GM19468 (cell line): Measurements from ENCODE around the gene KDR.

ENCODE experiments used
- ATAC-seq: cut with Tn5 transposase; IDR thresholded peaks from one replicate; pipeline ENCODE4 v1.9.1; 2021; ENCODE audit warnings: mild to moderate bottlenecking, moderate library complexity, moderate number of reproducible peaks; ENCODE audit not compliant: unreplicated experiment; ENCODE audit errors: extremely low read depth

The KDR gene

DNA sequence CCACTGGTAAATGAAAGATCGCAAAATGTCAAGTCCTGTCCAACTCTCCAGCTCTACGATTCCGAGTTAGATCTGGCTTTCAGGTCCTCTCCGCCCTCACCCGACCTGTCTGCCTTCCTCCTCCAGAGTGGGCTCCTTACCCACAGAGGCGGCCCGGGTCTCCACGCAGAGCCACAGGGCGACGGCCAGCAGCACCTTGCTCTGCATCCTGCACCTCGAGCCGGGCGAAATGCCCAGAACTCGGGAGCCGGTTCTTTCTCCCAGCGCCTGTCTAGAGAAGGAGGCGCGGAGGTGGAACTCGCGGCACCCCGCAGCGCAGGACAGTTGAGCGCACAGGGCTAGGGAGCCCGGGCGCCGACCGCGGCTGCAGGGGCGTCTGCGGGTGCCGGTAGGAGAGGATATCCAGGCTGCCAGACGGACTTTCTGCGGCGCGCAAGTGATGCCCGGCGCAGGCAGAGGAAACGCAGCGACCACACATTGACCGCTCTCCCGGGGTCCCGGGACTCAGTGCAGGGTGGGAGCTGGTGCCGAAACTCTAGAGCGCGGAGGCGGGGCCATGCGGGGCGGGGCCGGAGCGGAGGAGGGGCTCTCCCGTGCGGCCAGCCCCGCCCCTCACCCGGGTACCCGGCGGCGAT is at the start of gene KDR:
Gene KDR (minus strand): TSS at position 509 of the 635 bp plus-strand sequence. CDS start 302 bp downstream, at position 207.
- ATAC-seq, result no peak

DNA sequence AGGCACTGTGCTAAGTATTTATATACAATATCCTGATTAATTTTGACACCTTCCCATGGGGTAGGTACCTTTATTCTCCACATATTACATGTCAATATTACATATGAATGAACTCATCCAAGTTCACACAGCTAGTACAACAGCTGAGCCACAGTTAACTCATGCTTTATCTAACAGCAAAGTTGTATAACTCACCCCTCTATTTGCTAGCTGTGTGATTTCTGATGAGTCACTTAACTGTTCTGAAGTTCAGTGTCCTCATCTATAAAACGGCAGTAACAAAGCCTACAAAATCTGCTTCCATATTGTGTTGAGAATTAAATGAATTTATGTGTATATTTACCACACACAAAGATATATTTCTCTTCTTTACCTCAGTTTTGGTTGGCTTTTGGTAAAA is 48.2 kb upstream of the KDR start:
- no peak for ATAC-seq

DNA sequence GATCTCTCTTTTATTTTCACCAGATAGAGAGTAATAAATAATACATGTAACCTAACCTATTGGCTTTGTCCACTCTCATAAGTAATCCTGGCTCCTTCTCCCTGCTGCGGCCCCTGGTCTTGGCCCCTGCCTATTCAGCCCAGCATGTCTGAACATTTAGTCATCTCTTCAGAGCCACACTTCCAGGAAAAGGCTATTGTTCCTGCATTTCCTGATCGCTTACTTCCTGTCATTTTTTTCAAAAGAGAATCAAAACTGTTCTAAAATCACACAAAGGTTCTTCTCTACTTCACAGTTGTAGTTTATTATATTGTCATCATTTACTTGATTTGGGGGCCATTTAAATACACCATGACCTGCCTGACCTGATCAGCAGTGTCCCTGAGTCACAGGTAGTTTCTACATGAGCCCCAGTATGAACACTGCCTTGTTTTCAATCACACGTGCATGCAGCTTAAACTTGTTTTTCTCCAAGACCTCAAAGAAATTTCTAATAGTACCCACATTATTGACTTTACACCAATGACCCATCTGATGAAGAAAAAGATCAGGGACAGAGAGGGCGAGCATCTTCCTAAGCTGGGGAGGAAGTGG is 47.4 kb upstream of the KDR start:
- ATAC-seq, result no peak

DNA sequence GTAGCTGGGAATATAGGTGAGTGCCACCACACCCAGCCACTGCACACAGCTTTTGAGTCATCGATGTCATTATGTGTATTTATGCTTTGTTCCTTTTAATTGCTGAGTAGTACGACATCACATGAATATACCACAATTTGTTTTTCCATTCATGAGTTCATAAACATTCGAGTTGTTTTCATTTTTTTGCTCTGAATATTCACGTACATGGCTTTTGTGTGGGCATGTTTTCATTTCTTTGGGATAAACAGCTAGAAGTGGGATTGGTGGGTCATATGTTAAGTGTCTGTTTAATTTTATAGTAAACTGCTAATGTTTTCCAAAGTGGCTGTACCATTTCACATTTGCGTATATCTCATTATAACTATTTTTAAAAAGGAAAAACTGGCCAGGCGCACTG is 45.1 kb upstream of the KDR start:
- ATAC-seq, result no peak

DNA sequence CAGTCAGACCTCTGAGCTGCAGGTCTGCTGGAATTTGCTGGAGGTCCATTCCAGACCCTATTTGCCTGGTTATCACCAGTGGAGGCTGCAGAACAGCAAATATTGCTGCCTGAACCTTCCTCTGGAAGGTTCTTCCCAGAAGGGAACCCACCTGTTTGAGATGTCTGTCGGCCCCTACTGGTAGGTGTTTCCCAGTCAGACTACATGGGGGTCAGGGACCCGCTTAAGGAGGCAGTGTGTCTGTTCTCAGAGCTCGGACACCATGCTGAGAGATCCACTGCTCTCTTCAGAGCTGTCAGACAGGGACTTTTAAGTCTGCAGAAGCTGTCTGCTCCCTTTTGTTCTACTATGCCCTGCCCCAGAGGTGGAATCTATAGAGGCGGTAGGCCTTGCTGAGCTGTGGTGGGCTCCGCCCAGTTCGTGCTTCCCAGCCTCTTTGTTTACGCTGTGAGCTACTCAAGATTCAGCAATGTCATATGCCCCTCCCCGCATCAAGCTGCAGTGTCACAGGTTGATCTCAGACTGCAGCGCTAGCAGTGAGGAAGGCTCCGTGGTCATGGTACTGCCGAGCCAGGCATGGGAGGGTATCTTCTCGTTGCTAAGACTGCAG is 44.1 kb upstream of the KDR start:
- ATAC-seq, result no peak

DNA sequence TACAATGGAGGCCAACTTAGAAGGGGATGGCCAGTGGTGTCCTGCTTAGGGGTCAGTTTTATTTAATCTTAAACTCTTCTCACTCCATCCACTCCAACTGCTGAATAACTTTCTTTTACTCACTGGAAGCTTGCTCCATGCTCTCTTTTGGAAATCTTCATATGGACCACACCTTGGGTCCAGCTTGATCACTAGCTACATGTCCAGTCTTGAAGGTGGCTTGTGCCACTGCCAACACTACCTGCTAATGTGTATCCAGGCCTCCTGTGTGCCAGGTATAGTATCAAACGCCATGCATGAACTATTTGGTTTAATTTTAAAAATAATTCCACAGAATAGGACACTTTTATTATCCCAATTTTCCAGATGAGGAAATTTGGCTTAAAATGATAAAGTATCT is 37.0 kb upstream of the KDR start:
- ATAC-seq, result no peak

DNA sequence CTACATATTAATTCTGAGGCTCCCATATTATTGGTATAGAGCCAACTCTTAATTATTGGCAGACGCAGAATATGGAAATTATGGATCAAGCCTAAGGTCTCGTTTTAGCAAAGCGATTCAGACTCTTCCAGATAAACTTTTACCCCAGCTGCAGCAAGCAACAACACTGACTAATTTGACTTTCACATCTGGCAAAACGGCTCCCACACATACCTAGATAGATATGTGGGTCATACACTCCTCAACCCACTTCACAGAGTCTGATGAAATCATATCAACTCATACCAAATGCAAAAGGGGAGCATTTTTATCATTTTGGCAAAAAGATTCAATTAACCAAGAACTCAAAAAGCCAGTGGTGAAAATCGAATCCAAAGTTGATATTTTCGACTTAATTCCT is 36.3 kb upstream of the KDR start:
- ATAC-seq, result no peak

DNA sequence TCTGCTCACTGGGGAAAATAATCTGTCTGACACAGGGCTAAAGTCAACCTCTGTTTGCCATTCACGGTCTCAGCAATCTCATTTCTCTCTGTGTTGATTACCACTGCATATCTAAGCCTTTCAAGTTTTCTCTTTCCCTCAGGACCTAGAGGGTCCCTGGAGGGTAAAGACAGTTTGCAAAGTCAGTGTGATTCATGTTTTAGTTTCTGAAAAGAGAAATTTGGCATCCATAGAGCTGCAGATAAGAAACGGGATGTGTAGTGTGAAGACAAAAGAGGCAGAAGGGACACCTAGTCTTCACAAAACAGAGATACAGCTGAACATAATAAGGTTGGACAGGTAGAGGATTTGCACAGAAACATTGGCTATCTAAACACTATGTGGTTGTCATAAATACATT is 34.5 kb upstream of the KDR start:
- ATAC-seq, result no peak

DNA sequence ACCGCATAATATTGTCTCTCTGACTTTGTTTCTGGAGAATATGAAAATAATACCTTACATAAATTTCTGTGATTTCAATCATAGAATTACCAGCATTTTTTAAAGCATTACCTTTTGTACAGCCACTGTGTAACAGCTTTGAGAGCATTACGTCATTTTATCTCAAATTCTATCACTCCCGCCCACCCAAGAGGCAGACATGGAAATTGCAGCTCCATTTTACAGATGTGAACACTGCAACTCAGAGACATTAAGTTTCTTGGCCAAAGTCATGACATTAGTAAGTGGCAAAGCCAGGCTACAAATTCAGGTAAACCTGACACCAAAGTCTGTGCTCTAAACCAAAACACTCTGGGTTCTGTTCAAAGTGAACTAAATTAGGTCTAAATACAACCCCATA is 33.6 kb upstream of the KDR start:
- ATAC-seq, result no peak

DNA sequence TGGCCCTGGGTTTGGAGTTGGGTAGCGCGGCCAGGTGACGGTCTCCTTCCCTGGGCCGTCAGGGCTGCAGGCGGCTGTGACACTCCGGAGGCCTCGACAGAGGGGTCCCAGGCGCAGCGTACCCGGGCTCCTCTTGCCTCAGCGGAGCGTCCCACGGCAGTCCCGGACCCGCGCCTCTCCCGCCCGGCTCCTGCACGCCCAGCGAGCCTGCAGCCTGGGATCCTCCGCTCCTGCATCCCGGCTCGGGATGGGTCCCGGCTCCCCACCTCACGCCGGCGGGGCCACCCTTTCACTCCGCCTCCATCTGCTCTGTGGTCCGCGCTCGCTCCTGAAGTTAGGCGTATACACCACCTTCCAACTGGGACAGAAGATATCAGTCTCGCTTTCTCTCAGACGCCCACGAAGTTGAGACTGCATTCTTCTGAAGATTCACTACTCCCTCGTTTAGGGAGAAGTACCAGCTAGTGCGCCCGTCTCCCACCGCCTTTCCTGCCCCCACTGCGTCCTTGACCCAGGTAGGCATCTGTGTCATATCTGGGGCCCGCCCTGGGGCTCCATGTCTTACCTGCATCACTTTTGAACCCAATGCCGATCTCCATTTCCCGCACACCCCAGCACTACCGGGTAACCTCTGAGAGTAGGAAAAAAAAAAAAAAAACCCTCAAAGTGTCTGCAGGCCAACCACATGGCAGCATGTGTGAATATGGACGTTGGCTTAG is 32.3 kb upstream of the KDR start:
- no peak for ATAC-seq

DNA sequence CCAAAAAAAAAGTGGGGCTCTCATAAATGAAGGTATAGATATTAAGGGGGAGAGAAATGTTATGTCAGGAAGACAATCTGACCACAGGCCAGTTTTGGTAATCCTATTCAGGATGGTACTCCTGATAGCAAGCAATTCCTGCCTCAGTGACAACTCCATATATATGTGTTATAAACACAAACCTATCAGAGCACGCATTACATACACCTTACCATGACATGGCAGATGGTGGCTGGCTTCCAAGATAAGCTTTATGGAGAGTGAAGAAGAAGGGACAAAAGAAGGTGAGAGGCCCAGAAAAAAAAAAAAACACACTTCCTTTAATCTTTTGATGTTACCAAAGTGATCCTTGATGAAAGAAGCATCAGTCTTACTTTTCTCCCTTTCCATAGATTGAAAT is 29.5 kb upstream of the KDR start:
- ATAC-seq, result no peak

DNA sequence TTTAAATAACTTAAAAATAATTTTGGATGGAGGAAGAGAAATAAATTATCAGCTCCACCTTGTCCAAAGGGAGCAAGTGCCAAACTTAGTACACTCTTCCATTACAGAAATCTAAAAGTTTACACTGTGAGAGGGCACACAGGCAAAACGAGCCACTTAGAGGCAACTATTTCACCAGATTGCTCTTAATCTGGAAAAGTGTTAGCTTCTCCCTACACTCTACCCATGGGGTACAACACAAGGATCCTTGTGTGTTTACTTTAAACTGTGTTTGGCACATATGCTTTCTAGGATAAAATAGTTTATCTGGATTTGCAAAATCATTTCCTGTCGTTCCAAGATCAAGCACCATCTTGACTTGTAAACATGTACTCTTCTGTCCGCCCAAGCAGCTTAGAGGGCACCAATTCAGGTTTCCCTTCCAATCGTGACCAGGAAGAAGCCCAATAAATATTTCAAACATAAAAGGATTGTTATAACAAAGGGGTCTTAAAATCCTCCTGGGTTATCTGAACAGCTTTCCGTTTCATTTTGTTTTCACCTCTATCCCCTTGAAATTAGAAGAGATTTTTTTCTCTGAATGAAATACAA is 29.0 kb upstream of the KDR start:
- no peak for ATAC-seq

DNA sequence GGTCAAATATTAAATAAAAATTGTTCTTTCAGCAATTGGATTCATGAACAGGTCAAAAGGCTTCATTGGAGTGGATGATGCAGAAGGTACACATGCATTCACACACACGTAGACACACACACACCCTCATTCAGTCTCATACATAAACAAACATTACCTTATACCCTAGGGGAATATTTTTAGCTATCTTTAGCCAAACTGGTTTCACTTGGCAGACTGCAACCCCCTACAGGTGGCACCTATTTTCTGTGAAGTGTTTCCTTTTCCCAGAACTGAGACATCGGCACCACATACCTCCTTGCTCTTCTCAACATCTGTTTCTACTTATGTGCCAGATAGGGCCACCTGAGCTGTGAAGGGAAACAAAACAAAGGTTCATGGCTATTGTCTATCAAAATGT is 18.5 kb upstream of the KDR start:
- ATAC-seq, result no peak

DNA sequence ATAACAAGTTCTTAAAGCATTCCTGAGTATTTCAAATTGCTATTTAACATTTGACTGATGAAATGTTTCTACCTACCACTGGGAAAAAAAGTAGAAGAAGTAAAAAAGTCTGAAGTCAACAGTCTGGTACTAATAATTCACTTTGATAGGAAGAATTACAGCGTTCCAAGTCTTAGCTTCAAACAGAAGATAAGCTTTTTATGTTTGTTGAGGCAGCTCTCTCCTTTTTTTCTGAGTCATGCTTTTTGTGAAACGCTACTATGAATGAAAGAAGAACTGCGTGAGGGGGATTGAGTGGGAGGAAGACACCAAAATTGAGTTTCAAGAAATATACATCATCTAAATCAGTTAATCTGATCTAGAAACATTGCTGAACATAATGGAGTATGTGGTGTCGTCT is 13.0 kb upstream of the KDR start:
- no peak for ATAC-seq

DNA sequence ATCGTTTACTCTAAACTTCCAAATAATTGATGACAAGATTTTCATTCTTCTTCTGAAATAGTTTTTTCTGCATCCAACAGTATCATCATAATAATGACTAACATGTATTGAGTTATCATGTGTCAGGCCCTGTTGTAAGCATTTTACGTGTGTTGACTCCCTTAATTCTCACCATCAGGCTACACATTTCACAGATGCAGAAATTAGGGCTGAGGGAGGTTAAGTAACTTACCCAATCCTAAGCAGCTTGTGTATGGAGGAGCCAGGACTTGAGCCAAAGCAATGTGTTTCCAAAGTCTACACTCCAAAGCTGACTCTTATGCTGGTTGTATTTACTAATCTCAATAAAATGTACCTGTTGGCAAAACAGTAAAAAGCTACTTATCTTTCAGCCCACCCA is 11.2 kb upstream of the KDR start:
- no peak for ATAC-seq

DNA sequence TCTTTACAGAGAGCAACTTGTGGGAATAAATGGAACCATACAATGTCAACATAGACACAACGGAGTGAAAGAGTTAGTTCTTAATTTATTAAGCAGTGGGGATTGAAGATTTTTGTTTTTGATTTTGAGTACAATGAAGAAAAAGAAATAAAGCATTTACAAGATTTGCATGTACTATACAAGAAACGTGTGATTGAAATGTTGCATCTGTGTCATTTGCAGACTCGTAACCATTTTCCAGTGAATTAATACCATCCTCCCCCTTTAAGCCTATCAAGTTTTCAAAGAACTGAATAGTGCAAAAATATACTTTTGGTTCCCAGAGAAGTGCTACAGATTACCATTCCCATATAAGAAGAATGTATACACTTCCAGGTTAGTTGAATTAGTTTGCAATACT is 8.6 kb upstream of the KDR start:
- no peak for ATAC-seq

DNA sequence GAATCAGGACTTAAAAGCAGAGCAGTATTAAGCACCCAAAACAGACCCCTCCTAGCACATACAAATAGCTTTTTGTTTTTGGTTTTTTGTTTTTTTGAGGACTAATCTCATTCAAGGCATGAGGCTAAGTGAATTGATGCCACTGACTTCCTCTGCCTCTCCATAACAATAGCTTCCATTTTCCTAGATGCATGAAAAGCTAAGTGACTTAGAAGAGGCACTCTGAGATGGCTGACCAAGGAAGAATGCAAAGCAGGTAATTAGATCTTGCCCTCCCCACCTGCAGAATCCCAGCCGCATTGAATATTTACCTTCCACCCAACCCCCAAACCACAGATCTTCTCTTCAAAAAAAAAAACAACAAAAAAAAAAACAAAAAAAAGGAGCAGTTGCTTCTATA is 7.4 kb upstream of the KDR start:
- no peak for ATAC-seq

DNA sequence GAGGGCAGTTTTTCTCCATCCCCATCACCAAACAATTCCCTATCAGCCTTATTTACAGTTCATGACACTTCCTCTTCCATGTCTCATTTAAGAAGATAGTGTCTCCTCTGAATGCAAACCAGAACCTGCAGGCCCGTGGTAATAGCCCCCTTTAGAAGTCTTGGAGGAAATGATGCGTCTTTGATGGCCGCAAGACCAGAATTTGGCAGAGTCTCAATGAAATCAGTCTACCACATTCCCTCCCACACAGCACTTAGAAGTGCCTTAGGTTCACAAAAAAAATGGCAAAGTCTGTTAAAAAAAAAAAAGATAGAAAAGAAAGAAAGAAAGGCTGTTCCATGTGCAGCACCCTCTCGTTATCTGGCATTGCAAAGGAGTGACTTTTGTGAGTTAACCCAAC is 2.1 kb upstream of the KDR start:
- ATAC-seq, result no peak

DNA sequence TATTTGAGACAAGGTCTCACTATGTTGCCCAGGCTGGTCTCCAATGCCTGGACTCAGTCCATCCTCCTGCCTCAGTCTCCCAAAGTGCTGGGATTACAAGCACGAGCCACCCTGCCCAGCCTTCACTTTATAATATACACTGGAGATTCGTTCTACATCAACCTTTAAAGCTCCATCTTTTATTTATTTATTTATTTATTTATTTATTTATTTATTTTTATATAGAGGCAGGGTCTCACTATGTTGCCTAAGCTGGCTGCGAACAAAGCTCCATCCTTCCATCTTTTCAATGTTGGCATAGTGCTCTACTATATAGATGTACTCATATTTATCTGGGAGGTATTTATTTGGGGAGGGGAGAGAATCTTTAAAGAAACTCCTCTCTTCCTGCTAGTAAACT is 1.7 kb upstream of the KDR start:
- ATAC-seq, result no peak

DNA sequence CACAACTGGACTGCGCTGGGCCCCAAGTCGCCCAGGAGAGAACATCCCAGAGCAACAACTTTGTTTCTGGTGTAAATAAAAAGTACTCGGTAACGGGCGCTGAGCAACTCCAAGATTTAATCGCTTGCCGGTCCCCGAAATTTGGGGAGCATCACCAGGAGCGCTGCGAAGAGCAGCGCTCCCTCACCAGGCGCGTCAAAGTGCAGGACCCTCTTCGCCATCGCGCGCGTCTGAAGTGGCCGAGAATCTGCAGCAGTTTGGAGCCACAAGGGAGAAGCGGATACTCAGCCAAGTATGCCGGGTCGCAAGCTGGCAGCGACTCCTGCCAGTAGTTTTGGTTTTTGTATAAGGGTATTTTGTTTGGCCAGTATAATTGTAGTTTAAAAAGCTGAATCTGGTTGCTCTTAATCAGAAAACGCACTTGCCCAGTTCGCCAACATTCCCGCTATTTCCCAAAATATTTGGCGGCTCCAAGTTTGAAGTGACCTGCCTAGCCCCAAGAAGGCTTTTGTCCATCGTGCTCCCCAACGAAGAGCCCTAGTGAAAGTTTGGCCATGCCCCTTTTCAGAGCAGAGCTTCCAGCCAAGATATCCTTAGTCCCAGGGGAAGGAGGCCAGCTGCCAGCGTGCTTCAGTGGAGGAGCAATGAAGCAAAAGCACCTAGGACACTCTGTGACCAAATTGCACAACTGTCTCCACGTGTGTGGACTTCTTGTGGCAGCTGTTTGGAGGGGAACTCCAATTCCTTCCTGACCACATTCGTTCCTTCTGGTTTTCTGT is 557 bp upstream of the KDR start:
- no peak for ATAC-seq
